Keratinocyte (primary cell): ENCODE results near the gene FES. TPM values are rescaled to one million over a fixed set of nuclear protein-coding genes. Genes with fewer than 3 reads are reported as not detected.

Source experiments
- DNase-seq: peaks from one replicate; pipeline ENCODE4 v3.0.0-alpha.2; 2011; ENCODE audit warnings: low read depth, missing footprints, low spot score
- FAIRE-seq: peaks from 2 replicates; lab custom pipeline; 2011; peaks lifted over from hg19 to GRCh38; lab: Jason Lieb, UNC
- H2AFZ ChIP-seq: 2 replicates; pipeline ENCODE4 v1.6.0; 2012; ENCODE audit warnings: low read length, control low read depth, inconsistent platforms; ENCODE audit not compliant: control insufficient read depth
- H3K27ac ChIP-seq: 2 replicates; pipeline ENCODE4 v1.5.1; 2011; ENCODE audit warnings: low read length; ENCODE audit not compliant: control insufficient read depth, insufficient read depth
- H3K27me3 ChIP-seq: 3 replicates; pipeline ENCODE4 v1.6.0; 2011; ENCODE audit warnings: low read length; ENCODE audit not compliant: control insufficient read depth, insufficient read depth; ENCODE audit errors: extremely low read depth
- H3K36me3 ChIP-seq, 2 experiments: 2 replicates in 1 of 2; 3 replicates in 1 of 2; pipeline ENCODE4 v1.5.1; 2011; ENCODE audit warnings: low read length in 2 of 2, mild to moderate bottlenecking in 1 of 2; ENCODE audit not compliant: control insufficient read depth in 2 of 2, insufficient read depth in 2 of 2; ENCODE audit errors: extremely low read depth in 1 of 2
- H3K4me1 ChIP-seq: 3 replicates; pipeline ENCODE4 v1.5.1; 2011; ENCODE audit warnings: low read length; ENCODE audit not compliant: control insufficient read depth, insufficient read depth; ENCODE audit errors: extremely low read depth
- H3K4me2 ChIP-seq: 3 replicates; pipeline ENCODE4 v1.6.0; 2011; ENCODE audit warnings: low read depth, low read length; ENCODE audit not compliant: control insufficient read depth, insufficient read depth; ENCODE audit errors: extremely low read depth
- H3K4me3 ChIP-seq, 3 experiments: fragments of 200-600 bp in 1 of 3; sonication (generic) in 1 of 3; 2 replicates in 2 of 3; 3 replicates in 1 of 3; pipeline ENCODE4 v1.5.1; 2011 to 2016; ENCODE audit warnings: low read length in 3 of 3, mild to moderate bottlenecking in 3 of 3, control low read depth in 2 of 3, inconsistent platforms in 1 of 3, low read depth in 1 of 3, mixed read lengths in 1 of 3, mixed run types in 1 of 3, moderate library complexity in 1 of 3; ENCODE audit not compliant: control insufficient read depth in 2 of 3, insufficient read depth in 2 of 3; ENCODE audit errors: extremely low read depth in 1 of 3
- H3K79me2 ChIP-seq: 2 replicates; pipeline ENCODE4 v1.6.0; 2012; ENCODE audit warnings: low read length; ENCODE audit not compliant: control insufficient read depth, insufficient read depth
- H3K9ac ChIP-seq: 3 replicates; pipeline ENCODE4 v1.6.0; 2011; ENCODE audit warnings: low read length; ENCODE audit not compliant: control insufficient read depth, insufficient read depth; ENCODE audit errors: extremely low read depth
- H3K9me1 ChIP-seq: 3 replicates; pipeline ENCODE4 v1.6.0; 2011; ENCODE audit warnings: low read length; ENCODE audit not compliant: control insufficient read depth, insufficient read depth; ENCODE audit errors: extremely low read depth
- H3K9me3 ChIP-seq: 2 replicates; pipeline ENCODE4 v1.5.1; 2012; ENCODE audit warnings: low read depth, low read length; ENCODE audit not compliant: control insufficient read depth
- H4K20me1 ChIP-seq: 3 replicates; pipeline ENCODE4 v1.6.0; 2011; ENCODE audit warnings: low read length; ENCODE audit not compliant: control insufficient read depth, insufficient read depth; ENCODE audit errors: extremely low read depth
- CTCF ChIP-seq, 3 experiments: IDR thresholded peaks in 1 of 3; conservative IDR thresholded peaks in 1 of 3; optimal IDR thresholded peaks in 1 of 3; 2 replicates in 2 of 3; 3 replicates in 1 of 3; pipeline versions ENCODE3 to v1.5.1; 2011; ENCODE audit warnings: low read length in 3 of 3, mild to moderate bottlenecking in 3 of 3, moderate library complexity in 2 of 3, control low read depth in 1 of 3, inconsistent platforms in 1 of 3; ENCODE audit not compliant: insufficient read depth in 2 of 3; ENCODE audit errors: extremely low read depth in 1 of 3
- EZH2 ChIP-seq: IDR thresholded peaks from one replicate; pipeline ENCODE4 v1.6.1; 2012; ENCODE audit warnings: inconsistent platforms, mild to moderate bottlenecking, low read length, moderate library complexity
- dilution Hi-C: fragments of 300-500 bp; cut with MboI; formaldehyde crosslinking; loops from one replicate; pipeline ENCODE4 v1.7.0; 2020; ENCODE audit warnings: low sequenced_read_pairs; ENCODE audit not compliant: extremely low pct_ligation_motif_present
- polyA plus RNA-seq, 5 experiments: library from polyadenylated mRNA; depleted of rRNA in 3 of 5; stranded (reverse) in 3 of 5; stranded (forward) in 1 of 5; unstranded in 1 of 5; fragments of >200 nt; gene quantifications; 1 replicate in 1 of 5; 2 replicates in 3 of 5; 3 replicates in 1 of 5; pipeline versions ENCODE4 v1.2.1 to v1.2.3, GENCODE V29; 2011 to 2012; ENCODE audit warnings: missing spikeins in 2 of 5, low read depth in 1 of 5, low replicate concordance in 1 of 5

The FES gene
- polyA plus RNA-seq, 1 donor (not counting 4 experiments of a cell fraction or from before 2014, with no cell fraction given), result 0.34 TPM

GRCh38 chr15:90892023-90892422, 7.7 kb downstream of the FES start:
- Histone ChIP-seq H3K4me2 (no peak overlapping the region), H3K27me3 (no peaks in the 10 kb centered on the region), H3K4me1 (no peaks in the 10 kb centered on the region), H3K36me3 (no peaks in the 10 kb centered on the region), H4K20me1 (no peaks in the 10 kb centered on the region), H3K27ac (no peak overlapping the region), H2AFZ (no peak overlapping the region), H3K4me3 (no peak overlapping the region), H3K9ac (no peak overlapping the region), H3K9me3 (no peaks in the 10 kb centered on the region), H3K9me1 (no peaks in the 10 kb centered on the region), H3K79me2 (no peaks in the 10 kb centered on the region)
- dilution Hi-C loops, result no loop called here
- no peak for TF ChIP-seq EZH2
- TF ChIP-seq CTCF (optimal IDR thresholded peaks at IDR 0.05 in 1 of 3, IDR thresholded peaks at IDR 0.05 in 1 of 3, conservative IDR thresholded peaks at IDR 0.05 in 1 of 3; ENCODE audit: extremely low read depth in 1 of 3, insufficient read depth in 2 of 3, low read length in 3 of 3), result no peak
- no peak for FAIRE-seq
- no peak for DNase-seq

- H2AFZ ChIP-seq, result no peak overlapping the region
- dilution Hi-C loops, result no loop called here
- no peaks in the 10 kb centered on the region for H3K4me1 ChIP-seq
- TF ChIP-seq CTCF (optimal IDR thresholded peaks at IDR 0.05 in 1 of 3, IDR thresholded peaks at IDR 0.05 in 1 of 3, conservative IDR thresholded peaks at IDR 0.05 in 1 of 3; ENCODE audit: extremely low read depth in 1 of 3, insufficient read depth in 2 of 3, low read length in 3 of 3) (no peak), EZH2 (no peak)
- no peaks in the 10 kb centered on the region for H3K27me3 ChIP-seq
- H3K9me1 ChIP-seq, result no peaks in the 10 kb centered on the region
- H3K36me3 ChIP-seq, result no peaks in the 10 kb centered on the region
- H3K4me3 ChIP-seq, result no peak overlapping the region
- H3K9me3 ChIP-seq, result no peaks in the 10 kb centered on the region
- FAIRE-seq (no peak), DNase-seq (no peak)
- H3K79me2 ChIP-seq, result no peaks in the 10 kb centered on the region
- H4K20me1 ChIP-seq, result no peaks in the 10 kb centered on the region
- no peak overlapping the region for H3K9ac ChIP-seq
- no peak overlapping the region for H3K4me2 ChIP-seq
- H3K27ac ChIP-seq, result no peak overlapping the region
Observed at GRCh38 chr15:90892498-90893174, 8.3 kb downstream of the FES start.
